ENCODE measurements around the gene PEX5. TPM values are rescaled to one million over a fixed set of nuclear protein-coding genes. Genes with fewer than 3 reads are reported as not detected.

The PEX5 gene
- total RNA-seq, 1 experiment from 2014 or later: 20.0 TPM

DNA sequence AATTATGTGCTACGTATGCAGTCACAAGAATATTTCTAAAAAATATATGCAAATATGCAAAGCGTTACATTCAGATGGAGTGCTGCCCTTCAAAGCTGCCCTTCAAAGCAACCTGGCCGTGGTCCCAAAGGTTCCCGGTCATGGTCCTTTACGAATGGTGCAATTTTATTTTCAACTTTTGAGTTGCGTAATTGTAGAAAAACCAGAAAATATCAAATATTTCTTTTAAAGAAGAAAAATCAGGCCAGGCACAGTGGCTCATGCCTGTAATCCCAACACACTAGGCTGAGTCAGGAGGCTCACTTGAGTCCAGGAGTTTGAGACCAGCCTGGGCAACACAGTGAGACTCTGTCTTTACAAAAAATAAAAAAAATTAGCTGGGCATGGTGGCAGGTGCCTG lies 38.0 kb upstream of the PEX5 start:
- H3K4me2 ChIP-seq (ENCODE audit: low read length): no peak overlapping the region
- POLR2A ChIA-PET (ENCODE audit: unreplicated experiment): no interaction called here
- ATAC-seq: no peak

DNA sequence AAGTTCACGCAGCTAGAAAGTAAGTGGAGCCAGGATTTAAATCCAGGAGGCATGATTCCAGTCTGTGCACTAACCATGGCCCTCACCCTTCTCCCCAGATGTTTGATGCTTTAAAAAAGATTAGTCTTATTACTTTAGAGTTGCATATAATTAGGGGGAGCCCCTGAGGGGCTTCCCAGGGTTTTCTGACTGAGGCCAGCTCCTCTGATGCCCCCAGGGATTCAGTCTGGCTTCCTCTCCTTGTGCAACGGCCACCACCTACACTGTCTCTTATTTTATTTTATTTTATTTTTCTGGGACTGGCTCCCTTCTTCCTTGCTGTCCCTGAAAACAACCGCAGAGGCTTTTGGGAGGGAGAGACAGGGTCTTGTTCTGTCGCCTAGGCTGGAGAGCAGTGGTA lies 36.7 kb upstream of the PEX5 start:
- Histone ChIP-seq H3K4me2 (ENCODE audit: low read length) (no peak overlapping the region), H3K79me2 (ENCODE audit: low read length) (no peaks in the 10 kb centered on the region), H3K9me2 (replicated peaks; ENCODE audit: low read length) (no peaks in the 10 kb centered on the region), H3K27ac (ENCODE audit: low read length) (no peak overlapping the region), H3K4me1 (ENCODE audit: insufficient read depth, low read length) (no peaks in the 10 kb centered on the region), H3F3A (ENCODE audit: low read length, unreplicated experiment) (no peaks in the 10 kb centered on the region), H3K36me3 (ENCODE audit: low read depth, low read length) (no peaks in the 10 kb centered on the region), H3K9me3 (ENCODE audit: low read length) (no peaks in the 10 kb centered on the region), H4K20me1 (ENCODE audit: low read length) (no peaks in the 10 kb centered on the region), H2AFZ (ENCODE audit: low read length) (no peak overlapping the region), H3K4me3 (ENCODE audit: low read length) (no peak overlapping the region), H3K27me3 (ENCODE audit: low read length) (no peaks in the 10 kb centered on the region), H3K9ac (ENCODE audit: low read length) (no peak overlapping the region)
- ChIA-PET POLR2A (ENCODE audit: unreplicated experiment) (no interaction called here), CTCF (no interaction called here)
- intact Hi-C loops (cut with micrococcal nuclease): no loop called here
- TF ChIP-seq EZH2 (IDR thresholded peaks at IDR 0.05; ENCODE audit: low read length, unreplicated experiment): no peak
- TF ChIP-seq, protein P1, sequence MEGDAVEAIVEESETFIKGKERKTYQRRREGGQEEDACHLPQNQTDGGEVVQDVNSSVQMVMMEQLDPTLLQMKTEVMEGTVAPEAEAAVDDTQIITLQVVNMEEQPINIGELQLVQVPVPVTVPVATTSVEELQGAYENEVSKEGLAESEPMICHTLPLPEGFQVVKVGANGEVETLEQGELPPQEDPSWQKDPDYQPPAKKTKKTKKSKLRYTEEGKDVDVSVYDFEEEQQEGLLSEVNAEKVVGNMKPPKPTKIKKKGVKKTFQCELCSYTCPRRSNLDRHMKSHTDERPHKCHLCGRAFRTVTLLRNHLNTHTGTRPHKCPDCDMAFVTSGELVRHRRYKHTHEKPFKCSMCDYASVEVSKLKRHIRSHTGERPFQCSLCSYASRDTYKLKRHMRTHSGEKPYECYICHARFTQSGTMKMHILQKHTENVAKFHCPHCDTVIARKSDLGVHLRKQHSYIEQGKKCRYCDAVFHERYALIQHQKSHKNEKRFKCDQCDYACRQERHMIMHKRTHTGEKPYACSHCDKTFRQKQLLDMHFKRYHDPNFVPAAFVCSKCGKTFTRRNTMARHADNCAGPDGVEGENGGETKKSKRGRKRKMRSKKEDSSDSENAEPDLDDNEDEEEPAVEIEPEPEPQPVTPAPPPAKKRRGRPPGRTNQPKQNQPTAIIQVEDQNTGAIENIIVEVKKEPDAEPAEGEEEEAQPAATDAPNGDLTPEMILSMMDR (conservative IDR thresholded peaks at IDR 0.05; ENCODE audit: low read depth, low read length): no peak
- TF ChIP-seq EZH2phosphoT487 (IDR thresholded peaks at IDR 0.05; ENCODE audit: borderline replicate concordance, low read length): no peak
- no TSS peak for BruUV-seq (replicated peaks)
- ATAC-seq (no peak), DNase-seq (no peak)

More for the DNA sequence above, 38.0 kb upstream of the PEX5 start:
- TF ChIP-seq, protein P1 (conservative IDR thresholded peaks at IDR 0.05; ENCODE audit: low read depth, low read length): no peak
- TF ChIP-seq EZH2phosphoT487 (IDR thresholded peaks at IDR 0.05; ENCODE audit: borderline replicate concordance, low read length) (no peak), EZH2 (IDR thresholded peaks at IDR 0.05; ENCODE audit: low read length, unreplicated experiment) (no peak)
- no peaks in the 10 kb centered on the region for H3F3A ChIP-seq (ENCODE audit: low read length, unreplicated experiment)
- H3K9me3 ChIP-seq (ENCODE audit: low read length): no peaks in the 10 kb centered on the region
- DNase-seq: no peak
- H3K9ac ChIP-seq (ENCODE audit: low read length): no peak overlapping the region
- H3K9me2 ChIP-seq (replicated peaks; ENCODE audit: low read length): no peaks in the 10 kb centered on the region
- H3K4me3 ChIP-seq (ENCODE audit: low read length): no peak overlapping the region
- no peak overlapping the region for H3K27ac ChIP-seq (ENCODE audit: low read length)
- no peak overlapping the region for H2AFZ ChIP-seq (ENCODE audit: low read length)
- no peaks in the 10 kb centered on the region for H3K79me2 ChIP-seq (ENCODE audit: low read length)
- no peaks in the 10 kb centered on the region for H4K20me1 ChIP-seq (ENCODE audit: low read length)
- no TSS peak for BruUV-seq (replicated peaks)
- H3K4me1 ChIP-seq (ENCODE audit: insufficient read depth, low read length): no peaks in the 10 kb centered on the region
- H3K27me3 ChIP-seq (ENCODE audit: low read length): no peaks in the 10 kb centered on the region
- H3K36me3 ChIP-seq (ENCODE audit: low read depth, low read length): no peaks in the 10 kb centered on the region
- intact Hi-C loops (cut with micrococcal nuclease): no loop called here
- CTCF ChIA-PET: no interaction called here

DNA sequence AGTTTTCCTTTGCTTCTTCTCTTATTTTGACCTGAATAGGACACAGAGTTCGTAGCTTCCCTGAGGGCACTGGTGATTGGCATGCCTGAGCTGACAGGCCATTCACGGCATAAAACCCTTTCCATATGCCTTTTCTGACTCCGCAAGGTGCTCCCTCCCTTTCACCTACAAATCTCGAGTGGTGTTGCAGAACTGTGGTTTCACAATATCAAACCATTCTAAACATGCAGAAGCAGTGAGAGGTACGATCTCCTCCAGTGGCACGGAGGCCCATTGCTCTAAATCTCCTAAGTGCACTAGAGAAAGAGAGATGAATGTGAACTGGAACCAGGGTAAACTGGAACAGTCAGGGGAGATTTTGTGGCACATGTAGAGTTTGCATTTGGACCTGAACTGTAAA lies 35.4 kb upstream of the PEX5 start:
- no peaks in the 10 kb centered on the region for H3K27me3 ChIP-seq (ENCODE audit: low read length)
- no peaks in the 10 kb centered on the region for H3K36me3 ChIP-seq (ENCODE audit: low read depth, low read length)
- no peaks in the 10 kb centered on the region for H3K9me2 ChIP-seq (replicated peaks; ENCODE audit: low read length)
- H3K4me1 ChIP-seq (ENCODE audit: insufficient read depth, low read length): no peaks in the 10 kb centered on the region
- no peak overlapping the region for H2AFZ ChIP-seq (ENCODE audit: low read length)
- no peak overlapping the region for H3K27ac ChIP-seq (ENCODE audit: low read length)
- ATAC-seq (no peak), DNase-seq (no peak)
- ChIA-PET POLR2A (ENCODE audit: unreplicated experiment) (no interaction called here), CTCF (no interaction called here)
- BruUV-seq (replicated peaks): no TSS peak
- H3K79me2 ChIP-seq (ENCODE audit: low read length): no peaks in the 10 kb centered on the region
- no peaks in the 10 kb centered on the region for H3K9me3 ChIP-seq (ENCODE audit: low read length)
- H3K4me2 ChIP-seq (ENCODE audit: low read length): no peak overlapping the region
- TF ChIP-seq EZH2phosphoT487 (IDR thresholded peaks at IDR 0.05; ENCODE audit: borderline replicate concordance, low read length) (no peak), EZH2 (IDR thresholded peaks at IDR 0.05; ENCODE audit: low read length, unreplicated experiment) (no peak)
- TF ChIP-seq, protein P1 (conservative IDR thresholded peaks at IDR 0.05; ENCODE audit: low read depth, low read length): no peak
- intact Hi-C loops (cut with micrococcal nuclease): no loop called here
- no peak overlapping the region for H3K9ac ChIP-seq (ENCODE audit: low read length)
- no peaks in the 10 kb centered on the region for H3F3A ChIP-seq (ENCODE audit: low read length, unreplicated experiment)
- H3K4me3 ChIP-seq (ENCODE audit: low read length): no peak overlapping the region
- no peaks in the 10 kb centered on the region for H4K20me1 ChIP-seq (ENCODE audit: low read length)
